Measurements from ENCODE around the gene CAMK2A. TPM values are rescaled to one million over a fixed set of nuclear protein-coding genes. Genes with fewer than 3 reads are reported as not detected.

Gene CAMK2A
- total and polyA plus RNA-seq, 2 experiments from 2014 or later: 1.2 to 2.6 TPM

DNA sequence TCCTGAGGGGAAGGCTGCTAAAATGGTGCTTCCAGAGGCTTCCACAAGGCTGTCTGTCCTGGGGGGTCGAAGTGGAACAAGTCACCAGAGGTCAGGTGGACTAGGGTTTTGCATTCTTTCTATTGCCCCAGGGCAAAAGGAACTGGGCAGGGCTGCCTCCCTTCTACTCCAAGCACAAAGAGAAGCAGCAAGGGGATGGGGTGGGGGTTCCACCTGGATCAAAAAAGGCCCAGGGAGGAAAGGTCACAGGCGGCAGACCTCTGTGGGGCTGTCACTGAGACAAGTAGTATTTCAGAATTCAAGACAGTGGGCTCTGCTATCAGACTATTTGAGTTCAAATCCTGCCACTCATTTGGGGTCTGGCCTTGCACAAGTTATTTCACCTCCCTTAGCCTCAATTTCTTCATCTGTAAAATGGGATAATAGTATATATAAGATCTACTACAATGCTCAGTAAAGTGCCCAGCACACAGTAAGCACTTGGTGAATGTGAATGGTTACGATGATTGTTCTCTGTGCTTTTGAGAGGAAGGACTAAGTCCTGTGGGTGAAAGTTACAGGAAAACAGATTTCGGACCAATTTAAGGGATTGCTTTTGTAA lies 15.0 kb upstream of the CAMK2A start:
- H3K9me2 ChIP-seq (replicated peaks; ENCODE audit: insufficient read depth): no peaks in the 10 kb centered on the region
- TF ChIP-seq, protein P1, sequence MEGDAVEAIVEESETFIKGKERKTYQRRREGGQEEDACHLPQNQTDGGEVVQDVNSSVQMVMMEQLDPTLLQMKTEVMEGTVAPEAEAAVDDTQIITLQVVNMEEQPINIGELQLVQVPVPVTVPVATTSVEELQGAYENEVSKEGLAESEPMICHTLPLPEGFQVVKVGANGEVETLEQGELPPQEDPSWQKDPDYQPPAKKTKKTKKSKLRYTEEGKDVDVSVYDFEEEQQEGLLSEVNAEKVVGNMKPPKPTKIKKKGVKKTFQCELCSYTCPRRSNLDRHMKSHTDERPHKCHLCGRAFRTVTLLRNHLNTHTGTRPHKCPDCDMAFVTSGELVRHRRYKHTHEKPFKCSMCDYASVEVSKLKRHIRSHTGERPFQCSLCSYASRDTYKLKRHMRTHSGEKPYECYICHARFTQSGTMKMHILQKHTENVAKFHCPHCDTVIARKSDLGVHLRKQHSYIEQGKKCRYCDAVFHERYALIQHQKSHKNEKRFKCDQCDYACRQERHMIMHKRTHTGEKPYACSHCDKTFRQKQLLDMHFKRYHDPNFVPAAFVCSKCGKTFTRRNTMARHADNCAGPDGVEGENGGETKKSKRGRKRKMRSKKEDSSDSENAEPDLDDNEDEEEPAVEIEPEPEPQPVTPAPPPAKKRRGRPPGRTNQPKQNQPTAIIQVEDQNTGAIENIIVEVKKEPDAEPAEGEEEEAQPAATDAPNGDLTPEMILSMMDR (IDR thresholded peaks at IDR 0.05; ENCODE audit: poor library complexity): no peak
- TF ChIP-seq EZH2phosphoT487 (IDR thresholded peaks at IDR 0.05; ENCODE audit: low read depth, severe bottlenecking, unreplicated experiment) (no peak), EZH2 (IDR thresholded peaks at IDR 0.05; ENCODE audit: borderline replicate concordance) (no peak)
- no peaks in the 10 kb centered on the region for H3K36me3 ChIP-seq (replicated peaks; ENCODE audit: insufficient read depth, low read depth)
- DNase-seq (ENCODE audit: low spot score): no peak
- peak overlapping the region; percentile 91 for H3K27ac ChIP-seq
- H3K79me2 ChIP-seq: no peaks in the 10 kb centered on the region
- H2AFZ ChIP-seq: no peak overlapping the region
- no peaks in the 10 kb centered on the region for H3K27me3 ChIP-seq
- H4K20me1 ChIP-seq (ENCODE audit: insufficient read depth, poor library complexity, severe bottlenecking): no peaks in the 10 kb centered on the region
- H3K4me1 ChIP-seq (ENCODE audit: insufficient read depth): peaks cover 17% of the 10 kb centered on the region
- 76% methylated on average over 4 of the region's 4 CpGs for WGBS (ENCODE audit: low lambda C conversion rate, missing lambda C conversion rate)
- peak overlapping the region; percentile 33 for H3K4me2 ChIP-seq
- H3K9me3 ChIP-seq (ENCODE audit: low read depth): no peaks in the 10 kb centered on the region
- no peak overlapping the region for H3K4me3 ChIP-seq

DNA sequence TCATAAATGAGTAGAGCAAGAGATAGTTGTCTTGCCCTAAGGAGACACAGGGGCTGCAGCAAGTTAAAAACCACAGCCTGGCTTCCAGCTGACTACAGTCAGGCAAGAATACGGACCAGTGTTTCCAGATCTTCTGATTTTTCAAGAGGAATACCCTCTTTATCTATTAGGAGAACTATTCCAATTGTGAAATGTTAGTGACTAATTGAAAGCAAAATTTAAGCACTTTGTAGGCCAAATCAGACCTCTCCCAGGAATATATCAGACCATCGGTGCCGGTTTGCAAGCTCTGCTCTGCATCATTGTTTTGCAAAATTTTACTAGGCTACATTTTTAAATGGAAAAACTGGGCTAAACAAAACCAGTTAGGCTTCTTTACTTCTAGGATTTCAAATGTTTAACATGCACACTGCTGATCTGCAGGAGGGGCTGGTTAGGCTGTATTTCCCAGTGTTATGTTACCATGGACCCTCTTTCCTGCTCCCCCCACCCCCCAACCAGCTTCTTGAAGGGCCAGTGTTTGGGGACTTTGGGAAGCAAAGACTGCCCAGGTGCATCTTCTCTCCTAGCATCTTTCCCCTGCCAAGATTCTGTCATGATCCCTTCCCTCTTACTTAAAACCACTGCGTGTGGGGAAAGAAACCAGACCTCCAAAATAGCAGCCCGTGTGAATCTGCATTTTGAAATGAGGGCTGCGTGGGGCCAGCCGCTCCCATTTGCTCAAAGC lies 14.2 kb upstream of the CAMK2A start:
- peak overlapping the region; percentile 88 for H3K4me2 ChIP-seq
- H3K4me3 ChIP-seq: no peak overlapping the region
- no peaks in the 10 kb centered on the region for H3K9me2 ChIP-seq (replicated peaks; ENCODE audit: insufficient read depth)
- no peaks in the 10 kb centered on the region for H3K27me3 ChIP-seq
- no peaks in the 10 kb centered on the region for H3K79me2 ChIP-seq
- 42% methylated on average over 7 of the region's 7 CpGs for WGBS (ENCODE audit: low lambda C conversion rate, missing lambda C conversion rate)
- no peak overlapping the region for H2AFZ ChIP-seq
- H3K9me3 ChIP-seq (ENCODE audit: low read depth): no peaks in the 10 kb centered on the region
- DNase-seq (ENCODE audit: low spot score): peak; percentile 50
- TF ChIP-seq EZH2 (IDR thresholded peaks at IDR 0.05; ENCODE audit: borderline replicate concordance) (no peak), EZH2phosphoT487 (IDR thresholded peaks at IDR 0.05; ENCODE audit: low read depth, severe bottlenecking, unreplicated experiment) (no peak)
- TF ChIP-seq, protein P1 (IDR thresholded peaks at IDR 0.05; ENCODE audit: poor library complexity): no peak
- H3K27ac ChIP-seq: peak overlapping the region; percentile 91
- H4K20me1 ChIP-seq (ENCODE audit: insufficient read depth, poor library complexity, severe bottlenecking): no peaks in the 10 kb centered on the region
- peaks cover 17% of the 10 kb centered on the region for H3K4me1 ChIP-seq (ENCODE audit: insufficient read depth)
- H3K36me3 ChIP-seq (replicated peaks; ENCODE audit: insufficient read depth, low read depth): no peaks in the 10 kb centered on the region

DNA sequence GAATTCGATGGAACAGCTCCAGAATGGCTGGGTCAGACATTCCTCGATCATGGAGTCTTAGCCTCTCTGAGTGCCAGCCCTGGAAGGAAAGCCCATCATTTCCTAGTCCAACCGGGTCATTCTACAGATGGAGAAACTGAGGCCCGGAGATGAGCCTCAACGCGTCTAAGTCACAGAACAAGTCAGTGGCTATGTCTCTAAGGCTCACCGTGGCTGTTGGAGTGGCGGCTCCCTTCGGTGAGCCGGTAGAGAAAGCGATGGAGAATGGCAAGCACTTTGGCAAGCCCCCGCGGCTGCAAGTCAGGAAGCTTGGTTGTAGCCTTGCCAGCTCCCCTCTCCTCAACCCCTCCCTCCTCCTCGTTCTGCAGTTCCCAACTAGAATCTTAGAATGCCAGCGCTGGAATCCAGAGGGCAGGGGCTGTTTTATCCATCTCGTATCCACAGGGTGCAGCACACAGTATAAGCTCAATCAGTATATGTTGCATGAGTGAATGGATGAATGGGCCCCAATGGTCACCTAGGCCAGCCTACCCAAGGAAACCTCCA lies 13.6 kb upstream of the CAMK2A start:
- 18% methylated on average over 16 of the region's 16 CpGs for WGBS (ENCODE audit: low lambda C conversion rate, missing lambda C conversion rate)
- H3K4me1 ChIP-seq (ENCODE audit: insufficient read depth): peaks cover 17% of the 10 kb centered on the region
- DNase-seq (ENCODE audit: low spot score): peak; percentile 28
- no peaks in the 10 kb centered on the region for H3K27me3 ChIP-seq
- H3K9me2 ChIP-seq (replicated peaks; ENCODE audit: insufficient read depth): no peaks in the 10 kb centered on the region
- no peaks in the 10 kb centered on the region for H3K79me2 ChIP-seq
- H4K20me1 ChIP-seq (ENCODE audit: insufficient read depth, poor library complexity, severe bottlenecking): no peaks in the 10 kb centered on the region
- peak overlapping the region; percentile 91 for H3K27ac ChIP-seq
- no peaks in the 10 kb centered on the region for H3K9me3 ChIP-seq (ENCODE audit: low read depth)
- no peak overlapping the region for H3K4me3 ChIP-seq
- peak overlapping the region; percentile 88 for H3K4me2 ChIP-seq
- no peaks in the 10 kb centered on the region for H3K36me3 ChIP-seq (replicated peaks; ENCODE audit: insufficient read depth, low read depth)
- no peak overlapping the region for H2AFZ ChIP-seq
- TF ChIP-seq, protein P1 (IDR thresholded peaks at IDR 0.05; ENCODE audit: poor library complexity): no peak
- TF ChIP-seq EZH2 (IDR thresholded peaks at IDR 0.05; ENCODE audit: borderline replicate concordance) (no peak), EZH2phosphoT487 (IDR thresholded peaks at IDR 0.05; ENCODE audit: low read depth, severe bottlenecking, unreplicated experiment) (no peak)
